H9 (cell line): ENCODE results near the gene ASIC3. TPM values are rescaled to one million over a fixed set of nuclear protein-coding genes. Genes with fewer than 3 reads are reported as not detected.

ENCODE experiments used
- DNase-seq: peaks from one replicate; pipeline ENCODE4 v3.0.0-alpha.2; 2017
- H2AFZ ChIP-seq: one replicate; pipeline ENCODE4 v1.6.1; 2013; ENCODE audit warnings: mild to moderate bottlenecking, low read length, control low read depth, moderate library complexity
- H2AK5ac ChIP-seq: 2 replicates; pipeline ENCODE4 v1.6.1; 2013; ENCODE audit warnings: low read length, control low read depth, mixed read lengths; ENCODE audit not compliant: insufficient read length
- H2BK120ac ChIP-seq: one replicate; pipeline ENCODE4 v1.6.1; 2013; ENCODE audit warnings: low read depth, mild to moderate bottlenecking, low read length, control low read depth, inconsistent platforms; ENCODE audit not compliant: poor library complexity, severe bottlenecking
- H2BK12ac ChIP-seq: 2 replicates; pipeline ENCODE4 v1.6.1; 2013; ENCODE audit warnings: low read length, control low read depth, mixed read lengths, low read depth; ENCODE audit not compliant: insufficient read length
- H2BK15ac ChIP-seq: 2 replicates; pipeline ENCODE4 v1.6.1; 2013; ENCODE audit warnings: low read depth, low read length, control low read depth
- H2BK20ac ChIP-seq: one replicate; pipeline ENCODE4 v1.6.1; 2013; ENCODE audit warnings: low read depth, mild to moderate bottlenecking, low read length, control low read depth, inconsistent platforms; ENCODE audit not compliant: poor library complexity, severe bottlenecking
- H2BK5ac ChIP-seq: 2 replicates; pipeline ENCODE4 v1.6.1; 2013; ENCODE audit warnings: low read length, control low read depth, mixed read lengths; ENCODE audit not compliant: insufficient read length
- H3K14ac ChIP-seq: 2 replicates; pipeline ENCODE4 v1.6.1; 2013; ENCODE audit warnings: low read length, control low read depth; ENCODE audit not compliant: insufficient read depth
- H3K18ac ChIP-seq: 2 replicates; pipeline ENCODE4 v1.6.1; 2013; ENCODE audit warnings: low read depth, mild to moderate bottlenecking, mixed read lengths, low read length, control low read depth; ENCODE audit not compliant: insufficient read length
- H3K23ac ChIP-seq: 2 replicates; pipeline ENCODE4 v1.6.1; 2013; ENCODE audit warnings: low read length, control low read depth, mixed read lengths, low read depth; ENCODE audit not compliant: insufficient read length
- H3K23me2 ChIP-seq: 2 replicates; pipeline ENCODE4 v1.6.1; 2013; ENCODE audit warnings: low read depth, mild to moderate bottlenecking, mixed read lengths, low read length, control low read depth; ENCODE audit not compliant: insufficient read length, poor library complexity, severe bottlenecking
- H3K27ac ChIP-seq: 2 replicates; pipeline ENCODE4 v1.5.1; 2013; ENCODE audit warnings: low read length, control low read depth, mixed read lengths, low read depth; ENCODE audit not compliant: insufficient read length
- H3K27me3 ChIP-seq: 2 replicates; pipeline ENCODE4 v1.6.1; 2013; ENCODE audit warnings: low read length, control low read depth, inconsistent platforms; ENCODE audit not compliant: insufficient read depth
- H3K4ac ChIP-seq: 2 replicates; pipeline ENCODE4 v1.6.1; 2013; ENCODE audit warnings: low read depth, mild to moderate bottlenecking, control low read depth, inconsistent platforms, low read length, moderate library complexity
- H3K4me1 ChIP-seq: 2 replicates; pipeline ENCODE4 v1.6.1; 2013; ENCODE audit warnings: low read length, control low read depth, inconsistent platforms; ENCODE audit not compliant: insufficient read depth
- H3K4me2 ChIP-seq: 2 replicates; pipeline ENCODE4 v1.6.1; 2013; ENCODE audit warnings: low read length, control low read depth, mixed read lengths; ENCODE audit not compliant: insufficient read length, insufficient read depth
- H3K56ac ChIP-seq: 2 replicates; pipeline ENCODE4 v1.6.1; 2013; ENCODE audit warnings: low read depth, mild to moderate bottlenecking, mixed read lengths, low read length, control low read depth; ENCODE audit not compliant: insufficient read length
- H3K79me1 ChIP-seq: 2 replicates; pipeline ENCODE4 v1.6.1; 2013; ENCODE audit warnings: low read depth, mild to moderate bottlenecking, moderate library complexity, low read length, control low read depth, inconsistent platforms; ENCODE audit not compliant: insufficient read depth, poor library complexity, severe bottlenecking
- H3K79me2 ChIP-seq: 2 replicates; pipeline ENCODE4 v1.6.1; 2013; ENCODE audit warnings: low read length, control low read depth, inconsistent platforms; ENCODE audit not compliant: insufficient read depth
- H3K9ac ChIP-seq: 2 replicates; pipeline ENCODE4 v1.6.1; 2013; ENCODE audit warnings: low read length, control low read depth, mixed read lengths; ENCODE audit not compliant: insufficient read length; ENCODE audit errors: extremely low read depth
- H3K9me3 ChIP-seq: one replicate; pipeline ENCODE4 v1.6.1; 2013; ENCODE audit warnings: low read depth, low read length, inconsistent platforms; ENCODE audit not compliant: control insufficient read depth
- H3T11ph ChIP-seq: one replicate; pipeline ENCODE4 v1.6.1; 2013; ENCODE audit warnings: mild to moderate bottlenecking, low read length, control low read depth, inconsistent platforms
- H4K20me1 ChIP-seq: one replicate; pipeline ENCODE4 v1.6.1; 2013; ENCODE audit not compliant: control insufficient read depth, insufficient read length, insufficient read depth
- H4K5ac ChIP-seq: 2 replicates; pipeline ENCODE4 v1.6.1; 2013; ENCODE audit warnings: low read depth, mild to moderate bottlenecking, mixed read lengths, low read length, control low read depth; ENCODE audit not compliant: insufficient read length
- H4K8ac ChIP-seq: replicated peaks from 2 replicates; pipeline ENCODE4 v1.6.1; 2013; ENCODE audit warnings: low read length, control low read depth, mixed read lengths, low read depth; ENCODE audit not compliant: insufficient read length
- H4K91ac ChIP-seq: 2 replicates; pipeline ENCODE4 v1.6.1; 2013; ENCODE audit warnings: low read depth, mild to moderate bottlenecking, moderate library complexity, mixed read lengths, low read length, control low read depth; ENCODE audit not compliant: insufficient read length
- H3K27ac Mint-ChIP-seq, 3 experiments: 2 replicates in 2 of 3; 3 replicates in 1 of 3; pipeline ENCODE4 v1.8.0; 2020 to 2021; ENCODE audit warnings: mixed read lengths in 3 of 3, mild to moderate bottlenecking in 1 of 3, moderate library complexity in 1 of 3
- H3K27me3 Mint-ChIP-seq: 2 replicates; pipeline ENCODE4 v1.8.0; 2021; ENCODE audit warnings: low read depth, mild to moderate bottlenecking, moderate library complexity, mixed read lengths
- H3K36me3 Mint-ChIP-seq, 3 experiments: 2 replicates in 2 of 3; 3 replicates in 1 of 3; pipeline ENCODE4 v1.8.0; 2020 to 2021; ENCODE audit warnings: low read depth in 3 of 3, mixed read lengths in 3 of 3; ENCODE audit not compliant: insufficient read depth in 1 of 3
- H3K4me1 Mint-ChIP-seq, 2 experiments: 2 replicates each; pipeline ENCODE4 v1.8.0; 2020; ENCODE audit warnings: mixed read lengths in 2 of 2
- H3K4me3 Mint-ChIP-seq, 2 experiments: 2 replicates in 1 of 2; 3 replicates in 1 of 2; pipeline ENCODE4 v1.8.0; 2020 to 2021; ENCODE audit warnings: mild to moderate bottlenecking in 2 of 2, mixed read lengths in 2 of 2, moderate library complexity in 1 of 2
- H3K9me3 Mint-ChIP-seq, 2 experiments: 2 replicates in 1 of 2; 3 replicates in 1 of 2; pipeline ENCODE4 v1.8.0; 2020; ENCODE audit warnings: mild to moderate bottlenecking in 2 of 2, mixed read lengths in 2 of 2, moderate library complexity in 1 of 2
- CTCF ChIP-seq: fragments of 200-600 bp; sonication (generic); conservative IDR thresholded peaks from 3 replicates; pipeline ENCODE4 v1.8.0; 2021; ENCODE audit warnings: antibody characterized with exemption, mild to moderate bottlenecking
- WGBS: extraction: QIAGEN DNeasy Blood & Tissue Kit; methylation state at CpG from one replicate; pipeline ENCODE4 v1.1.7; 2013; ENCODE audit warnings: missing lambda C conversion rate, low lambda C conversion rate, mixed read lengths; ENCODE audit not compliant: insufficient read length; ENCODE audit errors: extremely low coverage; 5-methylcytosine and 5-hydroxymethylcytosine counted together
- total RNA-seq: library from RNA; stranded (reverse); gene quantifications from 2 replicates; pipeline ENCODE4 v1.2.1, GENCODE V29; 2021

ASIC3 gene
- total RNA-seq, 1 experiment from 2014 or later, result 1.7 TPM

DNA sequence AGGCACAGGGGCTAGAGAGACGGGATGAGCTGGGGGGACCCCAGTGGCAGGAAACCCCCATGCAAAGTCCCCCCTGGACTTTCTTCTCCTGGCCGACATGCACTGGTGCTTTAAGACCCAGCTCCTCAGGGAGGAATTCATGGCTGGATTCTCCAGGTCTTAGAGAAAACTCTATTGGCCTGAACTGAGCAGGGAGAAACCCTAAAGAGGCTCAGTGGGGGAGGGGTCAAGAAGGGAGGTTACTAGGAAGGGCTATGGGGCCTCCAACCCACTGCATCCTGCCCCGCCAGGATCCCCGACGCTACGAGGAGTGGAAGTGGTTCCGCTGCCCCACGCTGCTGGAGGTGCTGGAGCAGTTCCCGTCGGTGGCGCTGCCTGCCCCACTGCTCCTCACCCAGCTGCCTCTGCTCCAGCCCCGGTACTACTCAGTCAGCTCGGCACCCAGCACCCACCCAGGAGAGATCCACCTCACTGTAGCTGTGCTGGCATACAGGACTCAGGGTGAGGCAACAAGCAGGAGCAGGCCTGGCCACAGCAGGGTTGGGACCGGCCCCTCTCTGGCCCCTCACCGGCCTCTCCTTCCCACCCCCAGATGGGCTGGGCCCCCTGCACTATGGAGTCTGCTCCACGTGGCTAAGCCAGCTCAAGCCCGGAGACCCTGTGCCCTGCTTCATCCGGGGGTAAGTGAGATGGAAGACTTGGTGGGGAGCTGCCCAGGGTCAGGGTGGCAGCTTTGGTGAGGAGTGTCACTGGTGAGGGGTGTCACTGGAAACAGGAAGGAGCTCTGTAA lies 37.8 kb upstream of the ASIC3 start:
- Histone ChIP-seq H3K14ac (peak overlapping the region; percentile 74), H3K9me3 (no peaks in the 10 kb centered on the region), H2BK20ac (no peak overlapping the region), H3K4me1 (peaks cover 4% of the 10 kb centered on the region; the same call in 1 of the 2 replicates), H3K56ac (no peak overlapping the region), H4K5ac (no peak overlapping the region), H2BK120ac (no peak overlapping the region), H2AK5ac (no peak overlapping the region), H3K4me2 (peak overlapping the region; percentile 9), H3K79me2 (no peaks in the 10 kb centered on the region), H2AFZ (no peak overlapping the region), H3K27ac (no peak overlapping the region), H3K27me3 (no peaks in the 10 kb centered on the region), H4K8ac (no peak overlapping the region), H4K91ac (no peak overlapping the region), H3K9ac (no peak overlapping the region), H2BK5ac (no peak overlapping the region), H3K18ac (peak overlapping the region; percentile 77), H4K20me1 (no peaks in the 10 kb centered on the region), H3K23me2 (peaks cover 4% of the 10 kb centered on the region), H2BK12ac (no peak overlapping the region), H3K79me1 (no peaks in the 10 kb centered on the region), H2BK15ac (no peak overlapping the region), H3T11ph (no peak overlapping the region), H3K23ac (no peak overlapping the region), H3K4ac (no peak overlapping the region)
- Mint-ChIP-seq H3K27ac (peak overlapping the region in 1 of 3 experiments; percentile 92; a peak in 2 of 7 replicates), H3K4me1 (peaks cover 21 to 49% of the 10 kb centered on the region in 2 experiments), H3K9me3 (no peaks in the 10 kb centered on the region), H3K4me3 (peak overlapping the region; percentile 49 to 70), H3K36me3 (peaks cover 1 to 6% (median 5%) of the 10 kb centered on the region in 3 experiments; a peak in 5 of 7 replicates), H3K27me3 (peaks cover 33% of the 10 kb centered on the region)
- no CpG with 5 or more reads among the region's 18 CpGs for WGBS
- peak; percentile 49 for DNase-seq
- TF ChIP-seq CTCF, result no peak
